Epithelial cell of prostate (primary cell): ENCODE measurements around the gene MAP3K6.
A peak's percentile ranks its signal among the peaks of the same experiment; 100 is the strongest.
"Not testable (repeated sequence)": the region's sequence is repeated elsewhere in the genome, so short reads cannot be mapped to it uniquely, and the experiment has no call there.

Experiments used
- DNase-seq: peaks from one replicate; pipeline ENCODE4 v3.0.0-alpha.2; 2011; ENCODE audit warnings: low read depth, low spot score
- H3K27ac ChIP-seq: fragments of 450-650 bp; 2 replicates; pipeline ENCODE4 v1.5.1; 2017; ENCODE audit warnings: mild to moderate bottlenecking

Gene MAP3K6, protein sequence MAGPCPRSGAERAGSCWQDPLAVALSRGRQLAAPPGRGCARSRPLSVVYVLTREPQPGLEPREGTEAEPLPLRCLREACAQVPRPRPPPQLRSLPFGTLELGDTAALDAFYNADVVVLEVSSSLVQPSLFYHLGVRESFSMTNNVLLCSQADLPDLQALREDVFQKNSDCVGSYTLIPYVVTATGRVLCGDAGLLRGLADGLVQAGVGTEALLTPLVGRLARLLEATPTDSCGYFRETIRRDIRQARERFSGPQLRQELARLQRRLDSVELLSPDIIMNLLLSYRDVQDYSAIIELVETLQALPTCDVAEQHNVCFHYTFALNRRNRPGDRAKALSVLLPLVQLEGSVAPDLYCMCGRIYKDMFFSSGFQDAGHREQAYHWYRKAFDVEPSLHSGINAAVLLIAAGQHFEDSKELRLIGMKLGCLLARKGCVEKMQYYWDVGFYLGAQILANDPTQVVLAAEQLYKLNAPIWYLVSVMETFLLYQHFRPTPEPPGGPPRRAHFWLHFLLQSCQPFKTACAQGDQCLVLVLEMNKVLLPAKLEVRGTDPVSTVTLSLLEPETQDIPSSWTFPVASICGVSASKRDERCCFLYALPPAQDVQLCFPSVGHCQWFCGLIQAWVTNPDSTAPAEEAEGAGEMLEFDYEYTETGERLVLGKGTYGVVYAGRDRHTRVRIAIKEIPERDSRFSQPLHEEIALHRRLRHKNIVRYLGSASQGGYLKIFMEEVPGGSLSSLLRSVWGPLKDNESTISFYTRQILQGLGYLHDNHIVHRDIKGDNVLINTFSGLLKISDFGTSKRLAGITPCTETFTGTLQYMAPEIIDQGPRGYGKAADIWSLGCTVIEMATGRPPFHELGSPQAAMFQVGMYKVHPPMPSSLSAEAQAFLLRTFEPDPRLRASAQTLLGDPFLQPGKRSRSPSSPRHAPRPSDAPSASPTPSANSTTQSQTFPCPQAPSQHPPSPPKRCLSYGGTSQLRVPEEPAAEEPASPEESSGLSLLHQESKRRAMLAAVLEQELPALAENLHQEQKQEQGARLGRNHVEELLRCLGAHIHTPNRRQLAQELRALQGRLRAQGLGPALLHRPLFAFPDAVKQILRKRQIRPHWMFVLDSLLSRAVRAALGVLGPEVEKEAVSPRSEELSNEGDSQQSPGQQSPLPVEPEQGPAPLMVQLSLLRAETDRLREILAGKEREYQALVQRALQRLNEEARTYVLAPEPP (N-terminal part only)

DNA sequence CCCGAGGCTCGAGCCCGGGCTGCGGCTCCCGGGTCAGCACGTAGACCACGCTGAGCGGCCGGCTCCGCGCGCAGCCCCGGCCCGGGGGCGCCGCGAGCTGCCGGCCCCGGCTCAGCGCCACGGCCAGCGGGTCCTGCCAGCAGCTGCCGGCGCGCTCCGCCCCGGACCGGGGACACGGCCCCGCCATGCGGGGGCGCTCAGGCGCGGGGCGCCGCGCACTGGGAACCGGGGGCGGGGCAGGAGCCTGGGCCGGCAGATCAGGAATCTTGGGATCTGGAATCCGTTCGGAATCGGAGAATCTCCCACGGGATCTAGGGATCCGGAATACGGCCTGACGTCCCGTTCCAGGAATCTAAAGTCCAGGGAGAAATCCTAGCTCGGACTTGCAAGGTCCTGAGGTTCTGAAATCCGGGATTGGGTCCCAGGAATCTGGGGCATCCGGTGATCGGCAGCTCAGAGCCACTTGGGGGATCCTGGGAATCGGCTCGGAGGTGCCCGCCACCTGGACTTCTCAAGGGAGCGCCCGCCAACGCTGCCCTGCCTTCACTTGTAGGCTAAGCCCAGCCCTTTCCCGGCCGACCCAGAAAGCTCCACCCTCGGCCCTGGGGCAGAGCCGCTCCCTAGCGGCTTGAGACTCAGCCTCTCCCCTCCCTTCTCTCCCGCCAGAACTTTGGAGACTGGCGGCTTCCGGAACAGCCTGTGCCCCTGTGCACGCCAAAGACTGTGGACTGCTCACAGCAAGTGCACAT is at the start of gene MAP3K6:
Gene MAP3K6, minus strand, starts transcription at position 551 of the 749 bp plus-strand sequence. Its CDS starts 364 bp downstream, at position 187.
- DNase-seq: no peak
- H3K27ac ChIP-seq: peak within 1 kb of the TSS; percentile 95

- DNase-seq: no peak
- H3K27ac ChIP-seq: no peak overlapping the region
These were observed 47.3 kb upstream of the MAP3K6 start for GRCh38 chr1:27414091-27414490.

DNA sequence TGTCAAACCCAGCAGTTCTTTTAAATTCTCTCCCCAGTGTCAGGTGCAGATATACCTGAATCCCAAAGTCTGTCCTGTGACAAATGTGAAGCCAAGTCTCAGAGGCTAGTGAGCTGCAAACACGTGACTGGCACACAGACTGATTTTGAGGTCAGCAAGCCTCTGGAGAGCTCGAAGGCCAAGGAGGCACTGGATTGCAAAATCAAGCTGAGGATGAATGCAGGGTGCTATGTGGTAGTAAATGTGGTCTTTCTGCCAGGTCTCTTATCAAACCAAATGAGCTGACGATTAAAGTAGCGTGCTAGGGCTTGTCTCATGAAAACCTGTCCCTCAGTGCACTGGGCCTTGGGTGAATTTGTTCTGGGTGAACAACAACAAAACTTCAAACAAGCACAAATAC is 46.2 kb upstream of the MAP3K6 start:
- no peak overlapping the region for H3K27ac ChIP-seq
- DNase-seq: no peak

- DNase-seq: no peak
These were observed 45.7 kb upstream of the MAP3K6 start for GRCh38 chr1:27412502-27412901.

DNA sequence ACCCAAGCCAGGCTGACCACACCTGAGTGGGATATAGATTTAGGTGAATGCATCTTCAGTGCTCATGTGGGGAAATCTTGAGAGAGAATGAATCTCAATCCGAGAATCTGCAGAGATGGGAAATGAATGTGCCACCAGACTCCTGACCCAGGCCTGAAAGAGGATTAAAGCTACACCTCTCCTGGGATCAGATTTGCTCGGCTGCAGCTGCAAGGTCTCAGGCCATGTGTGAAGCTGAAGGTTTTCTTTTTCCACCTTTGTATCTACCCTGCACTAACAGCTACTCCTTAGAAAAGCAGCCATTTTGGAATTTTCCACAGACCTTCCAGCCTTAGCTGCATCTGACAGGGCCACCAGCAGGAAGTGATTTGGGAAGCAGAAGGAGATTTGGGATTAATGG is 43.9 kb upstream of the MAP3K6 start:
- DNase-seq: no peak
- H3K27ac ChIP-seq: no peak overlapping the region

More at GRCh38 chr1:27412502-27412901, 45.7 kb upstream of the MAP3K6 start:
- no peak overlapping the region for H3K27ac ChIP-seq

DNA sequence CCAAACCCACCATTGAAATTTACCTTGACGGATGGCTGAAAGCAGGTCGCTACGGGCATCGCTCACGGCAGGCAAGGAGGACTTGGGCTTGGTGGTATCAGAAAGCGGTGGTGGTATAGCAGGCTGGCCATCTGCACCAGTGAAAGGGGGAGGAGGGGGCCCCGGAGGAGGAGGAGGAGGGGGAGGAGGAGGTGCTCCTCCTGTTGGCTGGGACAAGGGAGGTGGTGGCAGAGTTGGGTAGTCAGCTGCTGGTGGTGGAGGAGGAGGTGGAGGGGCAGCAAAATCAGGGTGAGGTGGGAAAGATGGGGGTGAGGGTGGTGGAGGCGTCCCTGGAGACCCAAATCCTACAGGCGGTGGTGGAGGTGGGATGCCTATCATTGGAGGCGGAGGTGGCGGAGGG is 42.9 kb upstream of the MAP3K6 start:
- no peak overlapping the region for H3K27ac ChIP-seq
- DNase-seq: no peak

GRCh38 chr1:27408151-27408550 is 41.4 kb upstream of the MAP3K6 start:
- no peak for DNase-seq
- H3K27ac ChIP-seq: no peak overlapping the region

DNA sequence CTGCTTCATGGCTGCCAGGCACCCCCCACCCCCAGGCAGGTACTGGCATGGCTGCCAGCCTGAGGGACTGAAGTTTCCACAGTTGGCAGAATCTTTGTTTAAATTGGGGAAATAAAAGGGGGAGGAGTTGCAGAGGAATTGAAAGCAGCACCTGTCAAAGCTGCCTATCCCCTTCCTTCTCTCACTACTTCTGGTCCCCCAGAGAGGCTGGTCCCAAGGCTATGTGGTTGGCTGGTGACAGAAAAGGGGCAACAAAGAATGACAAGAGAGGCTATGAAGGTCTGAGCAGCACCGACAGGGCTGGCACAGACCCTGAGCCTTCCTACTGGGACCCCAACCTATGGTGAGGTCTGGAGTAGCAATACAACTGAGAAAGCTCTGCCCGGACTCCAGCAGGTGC is 40.0 kb upstream of the MAP3K6 start:
- H3K27ac ChIP-seq, DNase-seq: not testable (repeated sequence)

GRCh38 chr1:27406362-27406680 is 39.6 kb upstream of the MAP3K6 start:
- DNase-seq: no peak
- H3K27ac ChIP-seq: peak overlapping the region; percentile 13

DNA sequence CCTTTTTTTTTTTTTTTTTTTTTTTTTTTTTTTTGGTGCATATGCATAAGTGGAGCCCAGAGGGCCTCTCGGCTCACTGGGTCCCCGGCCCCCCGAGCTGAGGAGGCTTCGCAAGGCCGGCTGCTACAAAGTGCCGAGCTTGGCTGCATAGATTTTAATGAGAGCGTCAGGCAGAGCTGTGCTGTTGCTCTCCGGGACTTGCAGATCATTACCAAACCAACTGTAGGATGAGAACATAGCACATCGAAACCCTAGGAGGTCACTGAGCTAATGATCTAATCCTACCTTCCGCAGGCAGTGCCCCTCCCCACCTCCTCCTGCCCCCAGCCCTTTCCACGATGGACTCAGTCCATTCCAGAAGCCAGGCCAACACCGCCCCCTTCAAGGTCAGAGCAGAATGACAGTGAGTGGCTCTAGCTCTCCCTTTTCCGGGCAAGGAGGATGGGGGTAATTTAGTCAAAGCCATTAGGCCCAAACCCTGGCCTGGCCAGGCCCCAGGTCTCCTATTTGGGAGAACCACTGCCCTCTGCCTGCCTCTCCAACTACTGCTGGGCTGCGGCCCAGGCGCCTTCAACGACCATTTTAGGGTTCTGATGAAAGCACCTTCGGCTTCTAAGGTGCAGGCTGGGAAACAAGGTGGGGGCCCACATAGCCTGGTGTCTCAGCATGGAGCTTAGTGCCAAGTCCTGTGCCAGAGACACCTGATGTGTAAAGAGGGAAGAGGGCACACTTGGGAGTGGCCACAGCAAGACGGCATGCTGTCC is 39.0 kb upstream of the MAP3K6 start:
- DNase-seq: not testable (repeated sequence)
- peak overlapping the region; percentile 13 for H3K27ac ChIP-seq

GRCh38 chr1:27405074-27405473 is 38.3 kb upstream of the MAP3K6 start:
- H3K27ac ChIP-seq: peak overlapping the region; percentile 7
- DNase-seq: no peak

GRCh38 chr1:27403931-27404330 is 37.2 kb upstream of the MAP3K6 start:
- peak overlapping the region; percentile 51 for H3K27ac ChIP-seq
- no peak for DNase-seq

DNA sequence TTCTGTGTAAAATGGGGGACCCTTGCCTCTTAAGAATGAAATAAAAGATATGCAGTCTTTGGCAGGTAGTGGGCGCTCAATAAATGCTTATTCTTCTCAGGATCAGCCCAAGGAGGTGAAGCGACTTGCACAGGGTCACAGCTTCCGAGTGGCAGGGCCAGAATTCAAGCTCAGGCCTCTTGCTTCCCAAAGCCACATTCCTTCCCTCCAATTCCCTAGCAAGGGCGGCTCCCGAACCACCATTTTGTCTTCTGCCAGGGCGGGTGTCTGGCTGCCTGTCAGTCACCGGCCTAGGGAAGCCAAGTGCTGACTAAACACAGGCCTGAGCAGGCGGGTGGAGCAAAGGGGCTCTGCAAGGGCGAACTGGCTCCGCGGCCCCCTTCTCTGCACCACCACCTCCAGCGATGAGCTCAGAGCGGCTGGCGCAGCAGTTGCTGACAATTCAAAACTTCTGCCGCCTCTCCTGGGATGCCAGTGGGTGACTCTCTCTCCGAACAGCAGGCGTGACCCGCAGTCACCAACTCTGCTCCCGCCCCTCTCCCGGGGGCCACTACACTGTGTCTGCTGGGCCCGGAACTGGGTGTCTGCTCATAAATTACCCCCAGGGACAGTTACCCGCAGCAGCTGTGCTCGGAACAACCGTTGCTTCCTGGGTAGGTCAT is 36.4 kb upstream of the MAP3K6 start:
- DNase-seq: no peak
- H3K27ac ChIP-seq: peak overlapping the region; percentile 51

DNA sequence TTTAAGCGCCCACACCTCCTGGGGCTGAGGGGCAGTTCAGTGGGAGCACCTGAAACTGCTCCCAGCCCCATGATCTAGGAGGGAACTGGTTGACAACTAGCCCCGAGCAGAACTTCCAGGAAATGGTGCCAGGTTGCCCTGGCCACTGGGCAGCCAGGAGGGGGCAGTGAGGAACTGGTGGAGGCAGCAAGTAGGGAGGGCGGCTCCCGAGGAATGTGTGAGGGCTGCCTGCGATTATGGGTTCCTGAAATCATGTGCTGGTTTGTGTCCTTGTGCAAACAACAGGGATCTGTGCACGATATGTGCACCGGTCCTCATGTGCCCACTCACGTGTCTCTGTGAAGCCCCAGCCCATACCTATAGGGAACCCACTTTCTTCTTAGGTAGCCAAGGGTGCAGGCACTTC is 35.6 kb upstream of the MAP3K6 start:
- no peak for DNase-seq
- peak overlapping the region; percentile 51 for H3K27ac ChIP-seq

DNA sequence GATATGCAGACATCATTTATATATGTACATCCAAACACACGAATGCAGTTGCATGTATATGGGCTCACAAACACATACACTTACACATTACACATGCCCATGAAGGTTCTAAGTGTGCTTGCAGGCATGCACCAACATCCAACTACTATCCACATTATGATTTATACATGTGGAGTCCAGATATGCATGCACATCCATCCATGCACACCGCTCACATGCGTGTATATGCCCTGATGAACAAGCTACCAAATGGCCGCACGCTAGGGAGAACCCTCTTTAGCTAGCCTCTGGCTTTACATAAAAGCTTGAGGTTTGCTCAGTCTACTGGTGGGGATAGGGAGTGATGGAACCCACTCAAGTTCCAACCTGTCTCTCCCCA is 34.2 kb upstream of the MAP3K6 start:
- no peak for DNase-seq
- H3K27ac ChIP-seq: no peak overlapping the region

GRCh38 chr1:27400082-27400962 is 33.6 kb upstream of the MAP3K6 start:
- no peak overlapping the region for H3K27ac ChIP-seq
- no peak for DNase-seq

- no peak overlapping the region for H3K27ac ChIP-seq
- no peak for DNase-seq
These were observed 32.7 kb upstream of the MAP3K6 start for GRCh38 chr1:27399251-27400025.
